Activated B cell treated with CpG ODN at 0.5 μM for 24 hours (primary cell): Measurements from ENCODE around the gene PPM1B. TPM values are rescaled to one million over a fixed set of nuclear protein-coding genes. Genes with fewer than 3 reads are reported as not detected.

Experiments
- ATAC-seq: fragments of 200-7000 bp; cut with Tn5 transposase; one replicate; pipeline ENCODE4 v1.10.0; 2021; ENCODE audit warnings: low read depth, mild to moderate bottlenecking, moderate library complexity
- CTCF ChIA-PET: fragments of 350-600 bp; sonication (Branson Sonifier 250); formaldehyde crosslinking; loops from one replicate; lab custom pipeline; 2021; ENCODE audit warnings: antibody characterized with exemption; lab: Charles Lee
- POLR2A ChIA-PET: fragments of 350-600 bp; sonication (Branson Sonifier 250); formaldehyde crosslinking; loops from one replicate; lab custom pipeline; 2021; ENCODE audit warnings: antibody characterized with exemption; lab: Charles Lee
- DNase-seq: peaks from one replicate; pipeline ENCODE4 v3.0.0; 2022
- H3K27ac Mint-ChIP-seq: one replicate; pipeline ENCODE4 v1.8.0; 2020; ENCODE audit warnings: mixed read lengths
- H3K27me3 Mint-ChIP-seq: one replicate; pipeline ENCODE4 v1.8.0; 2021; ENCODE audit warnings: mixed read lengths
- H3K36me3 Mint-ChIP-seq: one replicate; pipeline ENCODE4 v1.8.0; 2021; ENCODE audit warnings: low read depth, mixed read lengths
- H3K4me1 Mint-ChIP-seq: one replicate; pipeline ENCODE4 v1.8.0; 2021; ENCODE audit warnings: mixed read lengths
- H3K4me3 Mint-ChIP-seq: one replicate; pipeline ENCODE4 v1.8.0; 2020; ENCODE audit warnings: mild to moderate bottlenecking, mixed read lengths
- H3K9me3 Mint-ChIP-seq: one replicate; pipeline ENCODE4 v1.8.0; 2020; ENCODE audit warnings: mixed read lengths
- CTCF ChIP-seq: fragments of 200-600 bp; IDR thresholded peaks from one replicate; pipeline ENCODE4 v1.8.0; 2022; ENCODE audit warnings: antibody characterized with exemption, mild to moderate bottlenecking
- intact Hi-C: fragments of 100-400 bp; cut with micrococcal nuclease; formaldehyde crosslinking; loops from one replicate; pipeline ENCODE4 v1.15.1; 2024
- total RNA-seq: library from RNA; stranded (reverse); gene quantifications from 2 replicates; pipeline ENCODE4 v1.2.3, GENCODE V29; 2022

PPM1B gene
- total RNA-seq, 1 donor from 2014 or later, result 55.2 TPM

- intact Hi-C loops, result no loop called here
- TF ChIP-seq CTCF, result no peak
- no peaks in the 10 kb centered on the region for H3K4me1 Mint-ChIP-seq
- no peak for ATAC-seq
- H3K27ac Mint-ChIP-seq, result no peak overlapping the region
- no peaks in the 10 kb centered on the region for H3K9me3 Mint-ChIP-seq
- no peak for DNase-seq
- H3K27me3 Mint-ChIP-seq, result peaks cover 5% of the 10 kb centered on the region
- ChIA-PET CTCF (no interaction called here), POLR2A (interaction anchor here (1.3 kb wide), 1 partner anchor 25 kb away, joined by 3 read pairs; no protein-coding TSS in a partner anchor)
- no peaks in the 10 kb centered on the region for H3K36me3 Mint-ChIP-seq
- H3K4me3 Mint-ChIP-seq, result no peak overlapping the region
These were observed 26.4 kb upstream of the PPM1B start for GRCh38 chr2:44142306-44142705.

GRCh38 chr2:44143701-44144100 lies 25.0 kb upstream of the PPM1B start:
- no peak for TF ChIP-seq CTCF
- intact Hi-C loops, result no loop called here
- no peak for DNase-seq
- no peak overlapping the region for H3K4me3 Mint-ChIP-seq
- H3K27ac Mint-ChIP-seq, result no peak overlapping the region
- H3K9me3 Mint-ChIP-seq, result no peaks in the 10 kb centered on the region
- ATAC-seq, result no peak
- H3K27me3 Mint-ChIP-seq, result peaks cover 2% of the 10 kb centered on the region
- H3K4me1 Mint-ChIP-seq, result no peaks in the 10 kb centered on the region
- POLR2A ChIA-PET, result no interaction called here
- CTCF ChIA-PET, result no interaction called here
- no peaks in the 10 kb centered on the region for H3K36me3 Mint-ChIP-seq

- Mint-ChIP-seq H3K27ac (no peak overlapping the region), H3K9me3 (no peaks in the 10 kb centered on the region), H3K36me3 (no peaks in the 10 kb centered on the region), H3K4me1 (no peaks in the 10 kb centered on the region), H3K4me3 (no peak overlapping the region), H3K27me3 (peaks cover 5% of the 10 kb centered on the region)
- CTCF ChIA-PET, result no interaction called here
- POLR2A ChIA-PET, result no interaction called here
- ATAC-seq (no peak), DNase-seq (no peak)
- intact Hi-C loops, result no loop called here
- no peak for TF ChIP-seq CTCF
These were observed 19.7 kb upstream of the PPM1B start for GRCh38 chr2:44148999-44149398.

- no peaks in the 10 kb centered on the region for H3K4me1 Mint-ChIP-seq
These were observed 18.2 kb upstream of the PPM1B start for GRCh38 chr2:44150473-44150872.

GRCh38 chr2:44152865-44153669 lies 15.6 kb upstream of the PPM1B start:
- intact Hi-C loops, result no loop called here
- H3K36me3 Mint-ChIP-seq, result no peaks in the 10 kb centered on the region
- H3K9me3 Mint-ChIP-seq, result no peaks in the 10 kb centered on the region
- no peak for DNase-seq
- TF ChIP-seq CTCF, result no peak
- no peak for ATAC-seq
- H3K4me1 Mint-ChIP-seq, result no peaks in the 10 kb centered on the region
- ChIA-PET POLR2A (no interaction called here), CTCF (no interaction called here)
- H3K4me3 Mint-ChIP-seq, result no peak overlapping the region
- peaks cover 5% of the 10 kb centered on the region for H3K27me3 Mint-ChIP-seq
- H3K27ac Mint-ChIP-seq, result no peak overlapping the region

More at GRCh38 chr2:44150473-44150872, 18.2 kb upstream of the PPM1B start:
- Mint-ChIP-seq H3K4me3 (no peak overlapping the region), H3K27ac (no peak overlapping the region), H3K27me3 (peaks cover 5% of the 10 kb centered on the region), H3K36me3 (no peaks in the 10 kb centered on the region), H3K9me3 (no peaks in the 10 kb centered on the region)
- ATAC-seq (no peak), DNase-seq (no peak)
- POLR2A ChIA-PET, result no interaction called here
- TF ChIP-seq CTCF, result no peak
- CTCF ChIA-PET, result no interaction called here
- intact Hi-C loops, result no loop called here
